ENCODE results near the gene RIPOR3.
"Not testable (repeated sequence)": the region's sequence is repeated elsewhere in the genome, so short reads cannot be mapped to it uniquely, and the experiment has no call there.

Gene RIPOR3

GRCh38 chr20:50655311-50655880 is 35.9 kb downstream of the RIPOR3 start:
- TF ChIP-seq POLR2A (IDR thresholded peaks at IDR 0.05; ENCODE audit: low read depth, low read length) (no peak), POLR2AphosphoS5 (IDR thresholded peaks at IDR 0.05; ENCODE audit: low read depth, low read length) (no peak), TAF1 (IDR thresholded peaks at IDR 0.05; ENCODE audit: borderline replicate concordance, low read depth, low read length) (no peak)
- no peak for DNase-seq (ENCODE audit: insufficient read length)
- FAIRE-seq = no peak

- no peak for TF ChIP-seq POLR2AphosphoS5 (IDR thresholded peaks at IDR 0.05; ENCODE audit: low read depth, low read length)
- no peak for TF ChIP-seq POLR2A (IDR thresholded peaks at IDR 0.05; ENCODE audit: low read depth, low read length)
- TF ChIP-seq TAF1 (IDR thresholded peaks at IDR 0.05; ENCODE audit: borderline replicate concordance, low read depth, low read length) = no peak
- no peak for FAIRE-seq
- DNase-seq (ENCODE audit: insufficient read length) = no peak
Measured at GRCh38 chr20:50654904-50655303, 36.4 kb downstream of the RIPOR3 start.

- TF ChIP-seq POLR2AphosphoS5 (IDR thresholded peaks at IDR 0.05; ENCODE audit: low read depth, low read length) (no peak), TAF1 (IDR thresholded peaks at IDR 0.05; ENCODE audit: borderline replicate concordance, low read depth, low read length) (no peak), POLR2A (IDR thresholded peaks at IDR 0.05; ENCODE audit: low read depth, low read length) (no peak)
- no peak for DNase-seq (ENCODE audit: insufficient read length)
- no peak for FAIRE-seq
Measured at GRCh38 chr20:50652702-50653294, 38.5 kb downstream of the RIPOR3 start.

- FAIRE-seq = no peak
- TF ChIP-seq POLR2A (IDR thresholded peaks at IDR 0.05; ENCODE audit: low read depth, low read length) (no peak), POLR2AphosphoS5 (IDR thresholded peaks at IDR 0.05; ENCODE audit: low read depth, low read length) (no peak), TAF1 (IDR thresholded peaks at IDR 0.05; ENCODE audit: borderline replicate concordance, low read depth, low read length) (no peak)
- no peak for DNase-seq (ENCODE audit: insufficient read length)
Measured at GRCh38 chr20:50651676-50652075, 39.7 kb downstream of the RIPOR3 start.

- TF ChIP-seq TAF1 (IDR thresholded peaks at IDR 0.05; ENCODE audit: borderline replicate concordance, low read depth, low read length) (no peak), POLR2A (IDR thresholded peaks at IDR 0.05; ENCODE audit: low read depth, low read length) (no peak), POLR2AphosphoS5 (IDR thresholded peaks at IDR 0.05; ENCODE audit: low read depth, low read length) (no peak)
- DNase-seq (ENCODE audit: insufficient read length) (no peak), FAIRE-seq (no peak)
Measured at GRCh38 chr20:50649590-50649989, 41.8 kb downstream of the RIPOR3 start.

- FAIRE-seq (no peak), DNase-seq (ENCODE audit: insufficient read length) (no peak)
- TF ChIP-seq POLR2A (IDR thresholded peaks at IDR 0.05; ENCODE audit: low read depth, low read length) = no peak
Measured at GRCh38 chr20:50648651-50649050, 42.7 kb downstream of the RIPOR3 start.

- no peak for DNase-seq (ENCODE audit: insufficient read length)
- no peak for FAIRE-seq
Measured at GRCh38 chr20:50646483-50646996, 44.8 kb downstream of the RIPOR3 start.

GRCh38 chr20:50645253-50646068 is 45.9 kb downstream of the RIPOR3 start:
- no peak for DNase-seq (ENCODE audit: insufficient read length)
- FAIRE-seq = no peak
- no peak for TF ChIP-seq TAF1 (IDR thresholded peaks at IDR 0.05; ENCODE audit: borderline replicate concordance, low read depth, low read length)
- TF ChIP-seq POLR2AphosphoS5 (IDR thresholded peaks at IDR 0.05; ENCODE audit: low read depth, low read length) = no peak
- TF ChIP-seq POLR2A (IDR thresholded peaks at IDR 0.05; ENCODE audit: low read depth, low read length) = no peak

More at GRCh38 chr20:50646483-50646996, 44.8 kb downstream of the RIPOR3 start:
- TF ChIP-seq TAF1 (IDR thresholded peaks at IDR 0.05; ENCODE audit: borderline replicate concordance, low read depth, low read length) (no peak), POLR2AphosphoS5 (IDR thresholded peaks at IDR 0.05; ENCODE audit: low read depth, low read length) (no peak), POLR2A (IDR thresholded peaks at IDR 0.05; ENCODE audit: low read depth, low read length) (no peak)

- no peak for DNase-seq (ENCODE audit: insufficient read length)
- no peak for TF ChIP-seq POLR2AphosphoS5 (IDR thresholded peaks at IDR 0.05; ENCODE audit: low read depth, low read length)
- TF ChIP-seq POLR2A (IDR thresholded peaks at IDR 0.05; ENCODE audit: low read depth, low read length) = no peak
- TF ChIP-seq TAF1 (IDR thresholded peaks at IDR 0.05; ENCODE audit: borderline replicate concordance, low read depth, low read length) = no peak
- no peak for FAIRE-seq
Measured at GRCh38 chr20:50642288-50642803, 49.0 kb downstream of the RIPOR3 start.

- FAIRE-seq = not testable (repeated sequence)
Measured at GRCh38 chr20:50641625-50642287, 49.6 kb downstream of the RIPOR3 start.

GRCh38 chr20:50639971-50640711 is 51.2 kb downstream of the RIPOR3 start:
- DNase-seq (ENCODE audit: insufficient read length); FAIRE-seq: not testable (repeated sequence)

More at GRCh38 chr20:50641625-50642287, 49.6 kb downstream of the RIPOR3 start:
- not testable (repeated sequence) for DNase-seq (ENCODE audit: insufficient read length)

- not testable (repeated sequence) for FAIRE-seq; DNase-seq (ENCODE audit: insufficient read length)
Measured at GRCh38 chr20:50638015-50638847, 53.1 kb downstream of the RIPOR3 start.
